Natural killer cell (primary cell): Measurements from ENCODE around the gene FAM229B. TPM values are rescaled to one million over a fixed set of nuclear protein-coding genes. Genes with fewer than 3 reads are reported as not detected.

Experiments used
- ATAC-seq, 3 donors: fragments of 150-1000 bp in 2 of 3; fragments of 200-7000 bp in 1 of 3; cut with Tn5 transposase; 1 replicate in 1 of 3; 2 replicates in 2 of 3; pipeline ENCODE4 v1.10.0; 2021; ENCODE audit warnings: mild to moderate bottlenecking in 2 of 3, moderate library complexity in 2 of 3
- DNase-seq, 2 donors: peaks; one replicate each; pipeline versions ENCODE4 v3.0.0 to v3.0.0-alpha.2; 2013 to 2021; ENCODE audit warnings: mixed read lengths in 1 of 2
- H3K27ac ChIP-seq: one replicate; pipeline ENCODE4 v1.5.1; 2013; ENCODE audit warnings: mild to moderate bottlenecking, low read length
- H3K27me3 ChIP-seq: one replicate; pipeline ENCODE4 v1.6.1; 2013; ENCODE audit warnings: low read length; ENCODE audit not compliant: control insufficient read depth, insufficient read depth
- H3K36me3 ChIP-seq: one replicate; pipeline ENCODE4 v1.6.1; 2013; ENCODE audit warnings: low read length; ENCODE audit not compliant: control insufficient read depth, insufficient read depth
- H3K4me1 ChIP-seq: one replicate; pipeline ENCODE4 v1.6.1; 2013; ENCODE audit warnings: low read length; ENCODE audit not compliant: control insufficient read depth, insufficient read depth
- H3K4me3 ChIP-seq: one replicate; pipeline ENCODE4 v1.5.1; 2013; ENCODE audit warnings: low read length
- H3K9me3 ChIP-seq: one replicate; pipeline ENCODE4 v1.6.1; 2013; ENCODE audit warnings: low read length; ENCODE audit not compliant: control insufficient read depth, insufficient read depth
- H3K27ac Mint-ChIP-seq, 2 donors: one replicate each; pipeline ENCODE4 v1.8.0; 2022; ENCODE audit warnings: mild to moderate bottlenecking in 2 of 2, mixed read lengths in 2 of 2, moderate library complexity in 1 of 2
- H3K27me3 Mint-ChIP-seq, 2 donors: one replicate each; pipeline ENCODE4 v1.8.0; 2022; ENCODE audit warnings: low read depth in 2 of 2, mixed read lengths in 2 of 2
- H3K36me3 Mint-ChIP-seq: one replicate; pipeline ENCODE4 v1.8.0; 2022; ENCODE audit warnings: mixed read lengths
- H3K4me1 Mint-ChIP-seq, 2 donors: one replicate each; pipeline ENCODE4 v1.8.0; 2022; ENCODE audit warnings: mixed read lengths in 2 of 2
- H3K4me3 Mint-ChIP-seq: one replicate; pipeline ENCODE4 v1.8.0; 2022; ENCODE audit warnings: mild to moderate bottlenecking, moderate library complexity, mixed read lengths
- H3K9me3 Mint-ChIP-seq, 2 donors: one replicate each; pipeline ENCODE4 v1.8.0; 2022; ENCODE audit warnings: mixed read lengths in 2 of 2
- WGBS: methylation state at CpG from one replicate; pipeline ENCODE4 v1.1.7; 2013; ENCODE audit warnings: missing lambda C conversion rate; ENCODE audit not compliant: insufficient coverage; 5-methylcytosine and 5-hydroxymethylcytosine counted together
- intact Hi-C: fragments of 100-400 bp; cut with micrococcal nuclease; formaldehyde crosslinking; loops from one replicate; pipeline ENCODE4 v1.14.2; 2022
- total RNA-seq, 4 donors: library from RNA; stranded (reverse); fragments of 120-200 nt in 1 of 4; gene quantifications; one replicate each; pipeline versions ENCODE4 v1.2.3 to v1.2.4, GENCODE V29; 2013 to 2022
- TF ChIP-seq, protein P1 (sequence below): fragments of 200-600 bp; IDR thresholded peaks from one replicate; pipeline ENCODE4 v1.8.0; 2022; ENCODE audit warnings: antibody characterized with exemption

Gene FAM229B
- total RNA-seq, 3 donors from 2014 or later (not counting 1 experiment from before 2014, with no cell fraction given) = 0.97 to 1.1 (median 0.99) TPM

- ATAC-seq = no peak
- intact Hi-C loops = no loop called here
- Mint-ChIP-seq H3K4me1 (peaks cover 0 to 5% of the 10 kb centered on the region in 2 donors), H3K4me3 (no peak overlapping the region), H3K27ac (no peak overlapping the region), H3K27me3 (no peaks in the 10 kb centered on the region), H3K9me3 (no peaks in the 10 kb centered on the region), H3K36me3 (no peaks in the 10 kb centered on the region)
- WGBS = 100% methylated on average over 1 of the region's 4 CpGs
- Histone ChIP-seq H3K4me1 (no peaks in the 10 kb centered on the region), H3K4me3 (no peak overlapping the region), H3K27me3 (no peaks in the 10 kb centered on the region), H3K27ac (no peak overlapping the region), H3K36me3 (peaks cover 41% of the 10 kb centered on the region), H3K9me3 (no peaks in the 10 kb centered on the region)
- no peak for DNase-seq
- TF ChIP-seq, protein P1, sequence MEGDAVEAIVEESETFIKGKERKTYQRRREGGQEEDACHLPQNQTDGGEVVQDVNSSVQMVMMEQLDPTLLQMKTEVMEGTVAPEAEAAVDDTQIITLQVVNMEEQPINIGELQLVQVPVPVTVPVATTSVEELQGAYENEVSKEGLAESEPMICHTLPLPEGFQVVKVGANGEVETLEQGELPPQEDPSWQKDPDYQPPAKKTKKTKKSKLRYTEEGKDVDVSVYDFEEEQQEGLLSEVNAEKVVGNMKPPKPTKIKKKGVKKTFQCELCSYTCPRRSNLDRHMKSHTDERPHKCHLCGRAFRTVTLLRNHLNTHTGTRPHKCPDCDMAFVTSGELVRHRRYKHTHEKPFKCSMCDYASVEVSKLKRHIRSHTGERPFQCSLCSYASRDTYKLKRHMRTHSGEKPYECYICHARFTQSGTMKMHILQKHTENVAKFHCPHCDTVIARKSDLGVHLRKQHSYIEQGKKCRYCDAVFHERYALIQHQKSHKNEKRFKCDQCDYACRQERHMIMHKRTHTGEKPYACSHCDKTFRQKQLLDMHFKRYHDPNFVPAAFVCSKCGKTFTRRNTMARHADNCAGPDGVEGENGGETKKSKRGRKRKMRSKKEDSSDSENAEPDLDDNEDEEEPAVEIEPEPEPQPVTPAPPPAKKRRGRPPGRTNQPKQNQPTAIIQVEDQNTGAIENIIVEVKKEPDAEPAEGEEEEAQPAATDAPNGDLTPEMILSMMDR = no peak
These were observed 5.8 kb upstream of the FAM229B start for GRCh38 chr6:112081569-112081968.

GRCh38 chr6:112085286-112086065 is 1.9 kb upstream of the FAM229B start:
- Histone ChIP-seq H3K36me3 (peaks cover 12% of the 10 kb centered on the region), H3K27me3 (peaks cover 13% of the 10 kb centered on the region), H3K4me1 (no peaks in the 10 kb centered on the region), H3K4me3 (no peak overlapping the region), H3K9me3 (no peaks in the 10 kb centered on the region), H3K27ac (no peak overlapping the region)
- DNase-seq = no peak
- TF ChIP-seq, protein P1 = no peak
- no peaks in the 10 kb centered on the region for H3K9me3 Mint-ChIP-seq
- ATAC-seq = no peak
- H3K4me3 Mint-ChIP-seq = peak overlapping the region; percentile 3
- peak overlapping the region in 1 of 2 donors; percentile 38 for H3K27ac Mint-ChIP-seq
- H3K36me3 Mint-ChIP-seq = no peaks in the 10 kb centered on the region
- intact Hi-C loops = loop anchor here (2.0 to 5.0 kb wide), 3 partner anchors 77 to 603 kb away; partner anchors contain the start of genes FYN and REV3L
- H3K4me1 Mint-ChIP-seq = peaks cover 0 to 5% of the 10 kb centered on the region in 2 donors
- peaks cover 10 to 19% of the 10 kb centered on the region in 2 donors for H3K27me3 Mint-ChIP-seq
- WGBS = 95% methylated on average over 7 of the region's 8 CpGs

DNA sequence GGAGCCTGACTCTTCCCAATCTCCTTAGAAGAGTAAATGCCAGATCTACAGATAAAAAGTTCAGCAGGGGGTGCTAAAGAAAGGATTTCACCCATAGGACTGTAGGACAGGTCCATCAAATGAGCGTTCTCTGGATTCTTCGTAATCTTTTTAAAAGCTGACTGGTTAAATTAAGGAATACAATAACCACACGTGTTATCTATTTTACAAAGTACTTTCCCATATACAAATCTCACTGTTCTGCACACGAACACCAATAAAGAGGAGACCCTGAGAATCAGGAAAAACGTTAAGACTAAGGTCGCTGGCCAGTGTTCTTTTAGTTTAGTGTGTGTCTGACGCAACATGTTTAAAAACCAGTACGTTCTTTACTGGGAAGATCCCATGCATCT is 651 bp upstream of the FAM229B start:
- no peak overlapping the region for H3K4me3 Mint-ChIP-seq
- H3K27ac Mint-ChIP-seq = no peak overlapping the region
- no peaks in the 10 kb centered on the region for H3K9me3 Mint-ChIP-seq
- DNase-seq (peak in 1 of 2 donors; percentile 47), ATAC-seq (peak in 1 of 3 donors; percentile 12)
- Histone ChIP-seq H3K9me3 (no peaks in the 10 kb centered on the region), H3K4me1 (no peaks in the 10 kb centered on the region), H3K36me3 (peaks cover 8% of the 10 kb centered on the region), H3K27me3 (peaks cover 20% of the 10 kb centered on the region), H3K4me3 (peak overlapping the region; percentile 86), H3K27ac (peak overlapping the region; percentile 90)
- H3K36me3 Mint-ChIP-seq = no peaks in the 10 kb centered on the region
- TF ChIP-seq, protein P1 = no peak
- intact Hi-C loops = loop anchor here (1.0 to 5.0 kb wide), 4 partner anchors 76 to 827 kb away; partner anchors contain the start of genes FYN and REV3L
- H3K4me1 Mint-ChIP-seq = peaks cover 0 to 5% of the 10 kb centered on the region in 2 donors
- 0% methylated on average over 8 of the region's 8 CpGs for WGBS
- peaks cover 20 to 28% of the 10 kb centered on the region in 2 donors for H3K27me3 Mint-ChIP-seq
